Activated CD8-positive, alpha-beta T cell treated with anti-CD3 and anti-CD28 coated beads for 36 hours (primary cell): ENCODE results near the gene SPNS3. TPM values are rescaled to one million over a fixed set of nuclear protein-coding genes. Genes with fewer than 3 reads are reported as not detected.

Source experiments
- ATAC-seq: fragments of 200-7000 bp; cut with Tn5 transposase; one replicate; pipeline ENCODE4 v1.10.0; 2021; ENCODE audit warnings: mild to moderate bottlenecking, moderate library complexity
- CTCF ChIA-PET: fragments of 350-600 bp; sonication (Branson Sonifier 250); formaldehyde crosslinking; loops from one replicate; lab custom pipeline; 2021; ENCODE audit warnings: antibody characterized with exemption; lab: Charles Lee
- POLR2A ChIA-PET: fragments of 350-600 bp; sonication (Branson Sonifier 250); formaldehyde crosslinking; loops from one replicate; lab custom pipeline; 2021; ENCODE audit warnings: antibody characterized with exemption; lab: Charles Lee
- DNase-seq: peaks from one replicate; pipeline ENCODE4 v3.0.0-alpha.2; 2020
- H3K27ac Mint-ChIP-seq: one replicate; pipeline ENCODE4 v1.8.0; 2021; ENCODE audit warnings: mild to moderate bottlenecking, mixed read lengths
- H3K27me3 Mint-ChIP-seq: one replicate; pipeline ENCODE4 v1.8.0; 2021; ENCODE audit warnings: mixed read lengths
- H3K36me3 Mint-ChIP-seq: one replicate; pipeline ENCODE4 v1.8.0; 2021; ENCODE audit warnings: low read depth, mixed read lengths
- H3K4me1 Mint-ChIP-seq: one replicate; pipeline ENCODE4 v1.8.0; 2021; ENCODE audit warnings: low read depth, mixed read lengths
- H3K4me3 Mint-ChIP-seq: one replicate; pipeline ENCODE4 v1.8.0; 2021; ENCODE audit warnings: mild to moderate bottlenecking, moderate library complexity, mixed read lengths
- H3K9me3 Mint-ChIP-seq: one replicate; pipeline ENCODE4 v1.8.0; 2021; ENCODE audit warnings: mixed read lengths
- intact Hi-C: fragments of 100-400 bp; cut with micrococcal nuclease; formaldehyde crosslinking; loops from one replicate; pipeline ENCODE4 v1.10.0; 2022
- total RNA-seq, 2 experiments: library from RNA; stranded (reverse); gene quantifications; one replicate each; pipeline ENCODE4 v1.2.3, GENCODE V29; 2021
- TF ChIP-seq, protein P1 (sequence below): fragments of 200-600 bp; IDR thresholded peaks from one replicate; pipeline ENCODE4 v1.8.0; 2022; ENCODE audit warnings: antibody characterized with exemption, mild to moderate bottlenecking

Gene SPNS3
- total RNA-seq, 2 experiments from 2014 or later = 24.7 to 25.7 TPM

DNA sequence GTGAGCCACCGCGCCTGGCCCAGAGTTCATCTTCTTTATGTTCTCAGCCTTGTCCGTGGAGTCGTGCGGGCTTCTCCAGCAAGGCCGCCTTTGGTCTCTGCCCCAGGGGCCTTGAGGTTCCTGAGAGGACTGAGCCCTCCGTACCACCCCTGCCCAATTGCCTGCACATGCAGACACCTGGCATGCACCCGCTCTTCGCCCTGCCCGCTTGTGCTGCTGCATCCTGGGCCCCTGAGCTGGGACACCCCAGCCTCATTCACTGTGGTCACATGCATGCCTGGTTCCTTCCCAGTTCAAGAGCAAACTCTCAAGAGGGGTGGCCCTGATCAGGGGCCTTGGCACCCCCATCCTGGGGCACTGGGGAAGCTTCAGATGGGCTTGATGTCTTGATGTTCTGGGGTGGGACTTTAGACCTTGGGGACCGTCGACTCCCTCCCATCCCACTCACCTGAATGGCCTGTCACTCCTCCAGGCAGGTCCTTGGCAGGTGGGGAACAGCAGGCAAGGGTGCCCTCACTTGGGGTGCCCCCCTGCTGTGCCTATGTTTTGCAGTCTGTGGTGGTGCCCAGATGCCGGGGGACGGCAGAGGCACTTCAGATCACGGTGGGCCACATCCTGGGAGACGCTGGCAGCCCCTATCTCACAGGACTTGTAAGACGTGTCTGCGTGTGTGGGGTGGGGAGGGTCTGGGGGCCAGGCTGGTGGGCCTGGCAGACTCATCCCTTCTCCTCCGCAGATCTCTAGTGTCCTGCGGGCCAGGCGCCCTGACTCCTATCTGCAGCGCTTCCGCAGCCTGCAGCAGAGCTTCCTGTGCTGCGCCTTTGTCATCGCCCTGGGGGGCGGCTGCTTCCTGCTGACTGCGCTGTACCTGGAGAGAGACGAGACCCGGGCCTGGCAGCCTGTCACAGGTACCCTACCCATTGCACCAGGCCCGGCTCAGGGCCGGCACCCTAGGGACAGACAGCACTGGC, 52.2 kb downstream of the SPNS3 start:
- TF ChIP-seq, protein P1, sequence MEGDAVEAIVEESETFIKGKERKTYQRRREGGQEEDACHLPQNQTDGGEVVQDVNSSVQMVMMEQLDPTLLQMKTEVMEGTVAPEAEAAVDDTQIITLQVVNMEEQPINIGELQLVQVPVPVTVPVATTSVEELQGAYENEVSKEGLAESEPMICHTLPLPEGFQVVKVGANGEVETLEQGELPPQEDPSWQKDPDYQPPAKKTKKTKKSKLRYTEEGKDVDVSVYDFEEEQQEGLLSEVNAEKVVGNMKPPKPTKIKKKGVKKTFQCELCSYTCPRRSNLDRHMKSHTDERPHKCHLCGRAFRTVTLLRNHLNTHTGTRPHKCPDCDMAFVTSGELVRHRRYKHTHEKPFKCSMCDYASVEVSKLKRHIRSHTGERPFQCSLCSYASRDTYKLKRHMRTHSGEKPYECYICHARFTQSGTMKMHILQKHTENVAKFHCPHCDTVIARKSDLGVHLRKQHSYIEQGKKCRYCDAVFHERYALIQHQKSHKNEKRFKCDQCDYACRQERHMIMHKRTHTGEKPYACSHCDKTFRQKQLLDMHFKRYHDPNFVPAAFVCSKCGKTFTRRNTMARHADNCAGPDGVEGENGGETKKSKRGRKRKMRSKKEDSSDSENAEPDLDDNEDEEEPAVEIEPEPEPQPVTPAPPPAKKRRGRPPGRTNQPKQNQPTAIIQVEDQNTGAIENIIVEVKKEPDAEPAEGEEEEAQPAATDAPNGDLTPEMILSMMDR = no peak
- peaks cover 45% of the 10 kb centered on the region for H3K4me1 Mint-ChIP-seq
- H3K27me3 Mint-ChIP-seq = no peaks in the 10 kb centered on the region
- peak overlapping the region; percentile 92 for H3K27ac Mint-ChIP-seq
- ATAC-seq (peak; percentile 93), DNase-seq (peak; percentile 72)
- peak overlapping the region; percentile 86 for H3K4me3 Mint-ChIP-seq
- H3K9me3 Mint-ChIP-seq = no peaks in the 10 kb centered on the region
- intact Hi-C loops = no loop called here
- POLR2A ChIA-PET = interaction anchor here (0.6 to 2.0 kb wide), 5 partner anchors 14 to 274 kb away, joined by 3 to 7 read pairs (median 3); no protein-coding TSS in a partner anchor
- H3K36me3 Mint-ChIP-seq = peaks cover 2% of the 10 kb centered on the region
- CTCF ChIA-PET = interaction anchor here (2.3 kb wide), 1 partner anchor 65 kb away, joined by 8 read pairs; no protein-coding TSS in a partner anchor

DNA sequence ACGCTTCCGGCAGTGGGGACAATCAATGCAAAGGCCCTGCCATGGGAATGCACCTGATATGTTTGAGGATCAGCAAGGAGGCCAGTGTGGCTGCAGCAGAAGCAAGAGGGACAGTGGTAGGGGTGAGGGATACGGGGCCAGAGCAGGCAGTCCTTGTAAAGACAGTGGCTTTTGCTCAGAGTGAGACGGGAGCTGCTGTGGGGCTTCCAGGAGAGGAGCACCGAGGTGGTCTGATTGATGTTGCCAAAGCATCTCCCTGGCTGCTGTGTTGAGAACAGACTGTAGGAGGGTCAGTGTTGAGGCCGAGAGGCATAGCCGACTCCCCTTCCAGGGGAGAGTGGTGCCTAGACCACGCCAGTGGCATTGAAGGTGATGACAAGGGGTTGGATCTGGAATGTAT, 53.6 kb downstream of the SPNS3 start:
- intact Hi-C loops = no loop called here
- Mint-ChIP-seq H3K9me3 (no peaks in the 10 kb centered on the region), H3K27ac (peak overlapping the region; percentile 37), H3K4me3 (peak overlapping the region; percentile 6), H3K4me1 (peaks cover 33% of the 10 kb centered on the region), H3K36me3 (peaks cover 2% of the 10 kb centered on the region), H3K27me3 (no peaks in the 10 kb centered on the region)
- ChIA-PET CTCF (no interaction called here), POLR2A (no interaction called here)
- no peak for ATAC-seq
- TF ChIP-seq, protein P1 = no peak
- DNase-seq = no peak

DNA sequence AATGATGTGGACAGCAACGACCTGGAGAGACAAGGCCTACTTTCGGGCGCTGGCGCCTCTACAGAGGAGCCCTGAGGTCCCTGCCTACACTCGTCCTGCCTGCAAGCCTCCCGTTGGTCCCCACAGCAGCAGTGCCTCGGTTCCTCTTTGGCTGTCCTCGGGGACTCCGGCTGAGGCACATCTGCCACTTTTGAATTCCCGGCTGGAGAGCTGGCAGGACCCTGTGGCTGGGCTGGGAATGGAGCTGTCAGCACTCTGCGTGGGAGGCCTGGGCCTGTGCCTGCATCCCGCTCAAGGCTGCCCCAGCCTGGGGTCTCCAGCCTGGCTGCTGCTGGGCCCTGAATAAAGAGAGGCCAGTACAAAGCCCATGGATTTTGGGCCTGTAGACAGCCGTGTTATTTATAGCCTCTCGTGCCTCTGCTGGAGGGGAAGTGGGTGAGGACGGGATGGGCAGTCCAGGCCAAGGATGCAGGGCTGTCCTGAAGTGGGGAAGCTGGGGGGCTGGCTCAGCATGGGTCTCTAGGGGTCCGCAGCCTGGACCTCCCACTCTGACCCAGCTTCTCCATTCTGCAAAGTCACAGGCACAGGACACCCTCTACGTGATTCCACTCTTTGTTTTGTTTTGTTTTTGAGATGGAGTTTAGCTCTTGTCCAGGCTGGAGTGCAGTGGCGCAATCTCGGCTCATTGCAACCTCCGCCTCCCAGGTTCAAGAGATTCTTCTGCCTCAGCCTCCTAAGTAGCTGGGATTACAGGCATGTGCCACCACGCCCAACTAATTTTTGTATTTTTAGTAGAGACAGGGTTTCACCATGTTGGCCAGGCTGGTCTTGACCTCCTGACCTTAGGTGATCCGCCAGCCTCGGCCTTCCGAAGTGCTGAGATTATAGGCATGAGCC, 54.3 kb downstream of the SPNS3 start:
- H3K4me1 Mint-ChIP-seq = peaks cover 32% of the 10 kb centered on the region
- POLR2A ChIA-PET = no interaction called here
- no peaks in the 10 kb centered on the region for H3K9me3 Mint-ChIP-seq
- TF ChIP-seq, protein P1 = no peak
- H3K36me3 Mint-ChIP-seq = peaks cover 2% of the 10 kb centered on the region
- DNase-seq (no peak), ATAC-seq (no peak)
- CTCF ChIA-PET = interaction anchor here (1.0 kb wide), 1 partner anchor 67 kb away, joined by 4 read pairs; no protein-coding TSS in a partner anchor
- H3K27me3 Mint-ChIP-seq = no peaks in the 10 kb centered on the region
- no peak overlapping the region for H3K4me3 Mint-ChIP-seq
- H3K27ac Mint-ChIP-seq = no peak overlapping the region
- intact Hi-C loops = no loop called here

DNA sequence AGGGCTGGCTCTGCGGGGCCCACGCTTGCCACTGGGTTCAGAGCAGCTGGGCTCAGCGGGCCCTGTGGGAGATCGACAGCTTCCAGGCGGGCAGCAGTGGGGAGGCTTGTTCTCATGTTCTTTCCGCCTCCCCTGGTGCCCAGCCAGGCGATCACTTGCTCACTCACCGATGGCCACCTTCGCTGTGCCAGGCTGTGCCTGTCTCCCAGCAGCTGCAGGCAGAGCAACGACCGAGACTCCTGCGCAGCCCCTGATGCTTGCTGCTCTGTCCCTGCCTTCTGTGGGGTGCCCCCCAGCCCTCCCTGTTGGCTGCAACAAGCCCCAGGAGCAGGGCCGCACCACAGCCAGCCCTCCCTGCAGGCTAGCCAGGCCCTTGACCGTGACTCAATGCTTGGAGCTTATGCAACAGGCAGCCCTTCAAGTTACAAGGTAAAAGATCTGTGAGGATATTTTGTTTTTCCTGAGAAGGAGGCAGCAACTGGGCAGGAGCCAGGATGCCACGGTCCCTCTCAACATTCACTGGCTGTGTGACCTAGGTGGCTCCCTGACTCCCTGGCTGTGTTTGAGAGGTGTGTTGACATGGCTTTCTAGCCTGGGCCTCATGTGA, 55.4 kb downstream of the SPNS3 start:
- peaks cover 30% of the 10 kb centered on the region for H3K4me1 Mint-ChIP-seq
- peaks cover 2% of the 10 kb centered on the region for H3K36me3 Mint-ChIP-seq
- ChIA-PET CTCF (interaction anchor here (1.0 to 1.6 kb wide), 2 partner anchors 10 to 68 kb away, joined by 3 to 4 read pairs; partner anchors contain the start of gene SPNS2), POLR2A (interaction anchor here (0.8 kb wide), 1 partner anchor 10 kb away, joined by 3 read pairs; no protein-coding TSS in a partner anchor)
- ATAC-seq = no peak
- intact Hi-C loops = no loop called here
- H3K27ac Mint-ChIP-seq = no peak overlapping the region
- H3K4me3 Mint-ChIP-seq = no peak overlapping the region
- no peaks in the 10 kb centered on the region for H3K27me3 Mint-ChIP-seq
- TF ChIP-seq, protein P1 = no peak
- DNase-seq = no peak
- no peaks in the 10 kb centered on the region for H3K9me3 Mint-ChIP-seq
